Sciatic nerve (tissue), 2 donors: ENCODE measurements around the gene MRPS34. TPM values are rescaled to one million over a fixed set of nuclear protein-coding genes. Genes with fewer than 3 reads are reported as not detected.
A peak's percentile ranks its signal among the peaks of the same experiment; 100 is the strongest.

Source experiments
- ATAC-seq: fragments of 200-7000 bp; cut with Tn5 transposase; one replicate; pipeline ENCODE4 v1.9.1; 2020; ENCODE audit warnings: mild to moderate bottlenecking, moderate library complexity
- DNase-seq: peaks from one replicate; pipeline ENCODE4 v3.0.0-alpha.2; 2020; ENCODE audit warnings: low spot score
- intact Hi-C: fragments of 100-400 bp; cut with DNase I; formaldehyde crosslinking; loops from one replicate; pipeline ENCODE4 v1.14.2; 2022
- total RNA-seq: library from RNA; stranded (reverse); fragmentation: NEBNext Ultra II Directional; extraction: Animal tissue kit (Norgen Biotek cat#: 25700); gene quantifications from one replicate; pipeline ENCODE4 v1.2.1, GENCODE V29; 2021
- donor health status: DM: no; HTN: no; CAD: no.
- donor health status: DM: no; HTN: no; CAD: no.

Gene MRPS34
- total RNA-seq, 1 donor from 2014 or later, result 42.7 TPM

DNA sequence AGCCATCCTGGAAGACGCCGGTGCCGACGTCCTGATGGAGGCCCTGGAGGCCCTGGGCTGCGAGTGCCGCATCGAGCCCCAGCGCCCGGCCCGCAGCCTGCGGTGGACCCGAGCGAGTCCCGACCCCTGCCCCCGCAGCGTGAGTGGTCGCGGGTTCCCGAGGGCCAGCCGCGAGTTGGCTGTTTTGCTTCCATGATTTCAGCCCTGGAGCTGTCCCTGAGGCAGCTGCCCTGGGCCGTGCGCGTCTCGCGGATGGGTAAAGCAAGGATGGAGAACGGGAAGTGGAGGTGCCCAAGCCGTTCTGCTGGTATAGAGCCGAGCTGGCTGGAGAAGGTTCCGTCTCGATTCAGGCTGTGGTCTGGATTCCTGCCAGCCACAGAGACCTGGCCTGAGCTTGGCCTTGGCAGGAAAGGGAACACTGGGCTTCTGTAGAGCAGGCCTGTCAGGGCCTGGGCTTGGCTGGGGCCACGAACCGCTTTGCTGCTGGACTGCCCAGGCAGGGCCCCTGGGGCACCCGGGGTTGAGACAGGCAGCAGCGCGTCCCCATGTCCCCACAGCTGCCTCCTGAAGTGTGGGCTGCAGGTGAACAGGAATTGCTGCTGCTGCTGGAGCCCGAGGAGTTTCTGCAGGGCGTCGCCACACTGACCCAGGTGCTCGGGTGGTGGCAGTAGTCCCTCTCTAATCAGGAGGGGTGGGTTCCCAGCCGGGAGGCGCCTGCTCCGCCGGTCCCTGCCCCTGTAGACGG lies 941 bp upstream of the MRPS34 start:
- ATAC-seq (no peak), DNase-seq (no peak)
- intact Hi-C loops, result no loop called here

DNA sequence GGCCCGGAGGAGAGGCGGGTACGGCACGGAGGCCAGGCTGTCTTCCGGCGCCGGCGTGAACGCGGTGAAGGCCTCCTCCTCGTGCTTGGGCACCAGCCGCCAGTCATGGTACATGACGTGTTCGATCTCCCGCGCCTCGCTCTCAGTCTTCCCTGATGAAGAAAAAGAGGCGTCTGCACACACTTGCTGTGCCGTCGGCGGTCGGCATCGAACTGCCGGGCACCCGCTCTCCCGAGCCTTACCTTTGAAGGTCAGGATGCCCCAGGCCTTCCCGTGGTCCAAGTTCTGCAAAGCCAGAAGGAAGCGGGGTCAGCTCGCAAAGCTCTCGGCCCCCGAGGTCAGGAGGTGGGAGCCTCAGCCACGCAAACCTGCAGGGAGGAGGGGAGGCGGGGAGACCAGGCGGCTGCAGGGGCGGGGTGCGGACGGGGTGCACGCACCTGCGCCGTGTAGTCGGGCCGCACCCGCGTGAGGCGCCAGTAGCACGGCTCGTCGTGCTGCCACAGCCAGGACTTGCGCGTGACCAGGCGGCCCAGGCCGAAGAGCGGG lies 499 bp downstream of the MRPS34 start, which contains the start of gene EME2:
Gene EME2, plus strand, starts transcription at position 449 of the 546 bp plus-strand sequence. CDS start 418 bp downstream, outside the sequence.
- intact Hi-C loops, result no loop called here
- no peak for DNase-seq
- ATAC-seq, result no peak

DNA sequence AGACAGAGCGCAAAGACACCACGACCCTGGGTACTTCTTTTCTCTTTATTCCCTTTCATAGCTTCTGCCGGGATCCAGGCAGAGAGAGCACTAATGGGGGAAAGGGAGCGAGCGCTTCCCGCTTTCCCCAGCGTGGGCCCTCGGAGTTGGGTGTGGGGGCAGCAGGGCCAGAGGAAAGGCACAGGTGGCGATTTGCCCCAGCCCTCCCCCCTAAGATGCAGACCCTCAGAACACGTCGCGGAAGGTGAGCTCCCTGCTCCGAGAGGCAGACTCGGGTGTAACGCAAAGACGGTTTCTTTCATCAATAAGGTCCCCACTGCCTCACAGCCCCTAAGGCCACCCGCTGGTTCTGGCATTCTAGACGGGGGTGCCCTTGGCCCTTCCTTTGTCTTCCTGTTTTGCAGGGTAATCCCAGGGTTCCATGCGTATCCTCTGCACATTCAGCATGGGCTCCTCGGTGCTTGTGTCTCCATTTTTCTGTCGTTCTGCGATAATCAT lies 1.0 kb downstream of the MRPS34 start:
- intact Hi-C loops, result no loop called here
- no peak for DNase-seq
- no peak for ATAC-seq

DNA sequence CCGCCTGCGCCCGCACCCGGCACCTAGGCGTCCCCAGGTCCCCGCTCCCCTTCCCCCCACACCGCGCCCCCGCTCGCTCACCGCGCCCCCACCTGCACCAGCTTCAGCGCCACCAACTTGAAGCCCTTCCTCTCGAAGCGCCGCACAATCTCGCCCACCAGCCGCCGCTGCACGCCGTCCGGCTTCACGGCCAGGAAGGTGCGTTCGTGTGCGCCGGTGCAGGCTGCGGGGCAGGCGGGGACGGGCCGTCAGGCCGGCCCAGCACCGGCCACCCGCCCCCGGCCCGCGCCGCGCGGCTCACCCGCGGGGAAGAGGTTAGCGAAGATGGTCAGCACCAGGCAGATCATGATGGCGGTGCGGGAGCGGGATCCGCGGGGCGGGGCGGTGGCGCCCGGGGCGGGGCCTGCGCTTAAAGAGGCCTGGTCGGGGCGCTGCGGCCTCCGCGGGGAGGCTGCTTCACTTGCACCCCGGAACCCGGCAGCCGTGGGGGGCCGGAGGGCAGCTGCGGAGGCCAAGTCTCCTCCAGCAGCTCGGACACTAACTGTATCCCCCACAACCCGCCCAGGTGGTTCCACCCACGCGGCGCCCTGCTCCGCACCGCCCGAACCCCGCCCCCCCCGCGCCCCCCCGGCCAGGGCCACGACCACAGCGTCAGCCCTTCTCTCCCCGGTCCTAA lies 1.6 kb downstream of the MRPS34 start, which contains the start of gene NME3:
Gene NME3, minus strand, starts transcription at position 356 of the 676 bp plus-strand sequence. Its CDS starts 9 bp downstream, at position 347.
- DNase-seq (peak; percentile 89), ATAC-seq (peak; percentile 45)
- intact Hi-C loops, result no loop called here

DNA sequence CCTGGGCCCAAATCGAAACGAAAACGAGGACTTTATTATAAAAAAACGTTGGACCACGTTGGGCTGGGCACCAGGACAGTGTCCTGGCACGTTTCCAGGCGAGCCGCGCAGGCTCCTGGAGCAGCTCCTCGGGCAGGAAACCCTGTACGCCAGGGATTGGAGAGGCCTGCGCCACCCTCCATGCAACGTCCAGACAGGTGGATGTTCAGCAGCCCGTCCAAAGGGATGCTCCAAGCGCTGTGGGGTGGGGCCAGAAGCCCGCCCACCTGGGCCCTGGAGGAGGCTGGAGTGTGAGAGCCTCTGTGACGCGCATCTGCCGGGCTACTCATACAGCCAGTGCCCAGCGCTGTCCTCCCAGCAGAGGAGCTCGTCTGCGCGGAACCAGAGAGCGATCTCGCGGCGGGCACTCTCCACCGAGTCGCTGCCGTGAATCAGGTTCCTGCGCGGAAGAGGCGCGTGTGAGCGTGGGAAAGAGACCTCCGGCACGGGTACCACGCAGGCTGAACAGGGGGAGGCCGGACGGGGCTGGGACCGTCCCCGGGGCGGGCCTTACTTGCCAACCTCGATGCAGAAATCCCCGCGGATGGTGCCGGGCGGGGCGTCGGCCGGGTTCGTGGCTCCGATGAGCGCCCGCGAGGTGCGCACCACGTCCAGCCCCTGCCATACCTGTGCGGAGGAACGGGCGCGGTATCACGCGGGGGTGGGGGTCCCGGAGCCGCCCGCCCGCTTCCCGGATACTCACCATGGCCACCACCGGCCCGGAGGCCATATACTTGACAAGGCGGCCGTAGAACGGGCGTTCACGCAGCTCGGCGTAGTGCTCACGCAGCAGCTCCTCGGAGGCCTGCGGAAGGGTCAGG lies 2.4 kb downstream of the MRPS34 start:
- intact Hi-C loops, result no loop called here
- ATAC-seq (peak; percentile 55), DNase-seq (peak; percentile 83)

DNA sequence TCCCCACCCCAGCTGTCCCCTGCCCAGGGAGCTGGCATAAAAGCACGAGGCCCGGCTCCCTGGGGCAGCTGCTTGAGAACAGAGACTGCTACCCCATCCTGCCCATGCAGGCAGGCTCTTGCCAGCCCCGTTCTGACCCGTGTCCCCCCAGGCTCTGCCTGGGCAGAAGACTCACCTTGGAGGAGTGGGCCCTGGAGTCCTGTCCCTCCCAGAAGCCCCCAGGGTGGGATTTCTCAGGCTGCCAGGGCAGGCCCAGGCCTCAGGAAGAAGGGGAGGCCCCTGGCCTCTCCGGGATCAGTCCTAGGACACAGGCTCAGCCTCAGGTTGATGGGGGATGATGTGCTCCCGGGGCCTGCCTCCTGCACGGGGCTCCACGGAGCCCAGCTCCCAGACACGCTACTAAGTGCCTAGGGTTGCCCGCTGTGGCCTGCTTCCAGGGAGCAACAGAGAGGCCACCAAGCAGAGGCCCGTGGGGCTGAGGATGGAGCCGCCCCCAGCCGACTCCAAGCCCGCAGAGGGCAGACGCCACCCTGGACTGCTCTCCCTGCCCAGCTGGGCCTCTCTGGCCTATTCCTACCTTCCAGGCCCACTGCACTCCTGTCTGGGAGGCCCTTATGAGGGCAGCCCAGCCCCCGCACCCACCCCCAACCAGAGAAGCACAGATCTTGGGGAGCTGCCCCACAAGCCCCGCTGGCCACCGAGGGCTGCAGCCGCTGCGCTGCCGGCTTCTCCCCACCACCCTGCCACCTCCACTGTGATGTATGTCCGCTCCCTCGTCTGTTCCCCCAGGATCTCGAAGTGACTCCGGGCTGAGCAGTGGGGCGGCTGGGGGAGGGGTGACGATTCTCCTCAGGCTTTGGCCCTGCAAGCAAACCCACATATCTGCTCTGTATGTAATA lies 3.3 kb downstream of the MRPS34 start:
- peak; percentile 1 for ATAC-seq
- intact Hi-C loops, result loop anchor here (5.0 kb wide), 1 partner anchor 967 kb away; the partner anchor contains the start of gene GNG13
- no peak for DNase-seq

DNA sequence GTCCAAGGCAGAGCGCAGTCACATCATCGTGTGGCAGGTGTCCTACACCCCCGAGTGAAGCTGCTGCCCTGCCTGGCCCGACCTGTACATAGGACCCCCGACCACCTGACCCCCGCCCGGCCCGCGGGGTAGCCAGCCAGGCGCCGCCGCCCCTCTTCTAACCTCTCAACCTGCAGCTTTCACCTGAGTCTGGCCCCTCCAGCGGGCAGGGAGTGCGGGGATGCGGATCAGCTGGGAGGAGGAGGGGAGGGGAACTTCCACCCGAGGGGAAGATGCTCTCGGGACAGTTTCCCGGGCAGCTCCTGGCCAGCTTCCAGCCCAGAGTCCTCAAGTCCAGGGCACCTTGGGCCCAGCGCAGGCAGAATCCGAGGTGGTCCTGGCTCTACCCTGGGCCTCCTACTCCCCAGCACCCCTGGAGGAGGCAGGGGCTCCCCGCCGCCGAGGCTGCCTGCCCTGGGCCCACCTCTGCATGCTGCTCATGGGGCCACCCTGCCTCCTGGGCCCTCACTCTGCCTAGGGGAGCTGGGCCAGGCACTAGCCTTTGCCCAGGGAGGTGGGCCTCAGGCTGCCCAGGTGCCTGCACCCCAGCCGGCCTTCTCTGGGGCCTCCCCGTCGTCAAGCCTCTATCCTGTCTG lies 4.0 kb downstream of the MRPS34 start:
- DNase-seq (no peak), ATAC-seq (no peak)
- intact Hi-C loops, result loop anchor here (5.0 kb wide), 1 partner anchor 967 kb away; the partner anchor contains the start of gene GNG13

DNA sequence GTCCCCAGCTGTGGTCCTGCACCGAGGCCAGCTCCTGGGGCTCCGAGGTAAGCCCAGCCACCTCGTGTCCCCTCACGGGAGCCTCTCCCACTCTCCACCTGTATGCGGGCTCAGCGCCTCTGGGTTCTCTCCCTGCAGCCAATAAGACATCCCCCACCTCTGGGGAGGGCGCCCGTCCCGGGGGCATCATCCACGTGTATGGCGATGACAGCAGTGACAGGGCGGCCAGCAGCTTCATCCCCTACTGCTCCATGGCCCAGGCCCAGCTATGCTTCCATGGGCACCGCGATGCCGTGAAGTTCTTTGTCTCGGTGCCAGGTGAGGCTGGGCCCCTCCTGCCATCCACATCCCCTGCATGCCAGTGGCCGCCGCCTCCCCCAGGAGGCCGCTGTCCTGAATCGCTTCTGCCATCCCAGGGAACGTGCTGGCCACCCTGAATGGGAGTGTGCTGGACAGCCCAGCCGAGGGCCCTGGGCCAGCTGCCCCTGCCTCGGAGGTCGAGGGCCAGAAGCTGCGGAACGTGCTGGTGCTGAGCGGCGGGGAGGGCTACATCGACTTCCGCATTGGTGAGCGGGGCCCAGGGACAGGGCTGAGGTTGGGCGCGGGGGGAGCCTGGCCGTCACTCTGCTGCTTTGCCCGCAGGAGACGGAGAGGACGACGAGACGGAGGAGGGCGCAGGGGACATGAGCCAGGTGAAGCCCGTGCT lies 4.7 kb downstream of the MRPS34 start:
- ATAC-seq (no peak), DNase-seq (no peak)
- intact Hi-C loops, result loop anchor here (5.0 kb wide), 1 partner anchor 966 kb away; the partner anchor contains the start of gene GNG13

DNA sequence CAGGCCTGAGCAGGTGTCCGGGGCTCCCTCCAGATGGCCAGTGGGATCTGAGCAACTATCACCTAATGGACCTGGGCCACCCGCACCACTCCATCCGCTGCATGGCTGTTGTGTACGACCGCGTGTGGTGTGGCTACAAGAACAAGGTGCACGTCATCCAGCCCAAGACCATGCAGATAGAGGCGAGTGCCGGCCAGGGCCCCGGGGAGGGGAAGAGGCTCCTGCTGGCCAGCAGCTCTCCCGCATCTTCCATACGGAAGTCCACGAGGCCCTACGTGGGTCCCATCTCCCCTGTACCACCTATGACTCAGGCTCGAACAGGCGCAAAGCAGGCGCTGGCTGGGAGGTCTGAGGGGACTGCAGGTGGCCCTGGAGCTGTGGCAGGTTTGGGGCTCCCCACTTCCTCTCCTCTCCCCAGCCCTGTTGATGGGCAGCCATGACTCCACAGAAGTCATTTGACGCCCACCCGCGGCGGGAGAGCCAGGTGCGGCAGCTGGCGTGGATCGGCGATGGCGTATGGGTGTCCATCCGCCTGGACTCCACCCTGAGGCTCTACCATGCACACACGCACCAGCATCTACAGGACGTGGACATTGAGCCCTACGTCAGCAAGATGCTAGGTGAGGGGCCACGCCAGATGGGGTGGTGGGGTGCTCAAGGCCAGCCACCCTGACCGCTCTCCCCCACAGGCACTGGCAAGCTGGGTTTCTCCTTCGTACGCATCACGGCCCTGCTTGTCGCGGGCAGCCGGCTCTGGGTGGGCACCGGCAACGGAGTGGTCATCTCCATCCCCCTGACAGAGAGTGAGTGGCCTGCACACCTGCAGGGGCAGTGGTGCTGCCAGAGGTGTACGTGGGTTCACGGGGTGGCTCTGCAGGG lies 5.6 kb downstream of the MRPS34 start:
- intact Hi-C loops, result loop anchor here (5.0 kb wide), 1 partner anchor 965 kb away; the partner anchor contains the start of gene GNG13
- ATAC-seq (no peak), DNase-seq (no peak)

DNA sequence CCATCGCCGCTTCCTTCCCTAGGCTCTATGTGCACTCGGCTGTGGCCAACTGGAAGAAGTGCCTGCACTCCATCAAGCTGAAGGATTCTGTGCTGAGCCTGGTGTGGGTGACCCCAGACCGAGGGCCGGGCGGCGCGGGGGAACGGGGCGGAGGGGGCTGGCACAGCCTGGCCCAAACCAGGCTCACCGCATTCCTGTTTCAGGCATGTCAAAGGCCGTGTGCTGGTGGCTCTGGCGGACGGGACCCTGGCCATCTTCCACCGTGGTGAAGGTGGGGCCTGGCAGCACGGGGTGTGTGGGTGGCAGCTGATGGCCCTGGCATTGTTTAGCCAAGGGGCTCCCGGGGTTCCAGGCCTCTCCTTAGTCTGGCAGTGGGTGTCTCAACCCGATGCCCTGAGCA lies 6.2 kb downstream of the MRPS34 start:
- no peak for ATAC-seq
- intact Hi-C loops, result loop anchor here (5.0 kb wide), 1 partner anchor 964 kb away; the partner anchor contains the start of gene GNG13
- no peak for DNase-seq

DNA sequence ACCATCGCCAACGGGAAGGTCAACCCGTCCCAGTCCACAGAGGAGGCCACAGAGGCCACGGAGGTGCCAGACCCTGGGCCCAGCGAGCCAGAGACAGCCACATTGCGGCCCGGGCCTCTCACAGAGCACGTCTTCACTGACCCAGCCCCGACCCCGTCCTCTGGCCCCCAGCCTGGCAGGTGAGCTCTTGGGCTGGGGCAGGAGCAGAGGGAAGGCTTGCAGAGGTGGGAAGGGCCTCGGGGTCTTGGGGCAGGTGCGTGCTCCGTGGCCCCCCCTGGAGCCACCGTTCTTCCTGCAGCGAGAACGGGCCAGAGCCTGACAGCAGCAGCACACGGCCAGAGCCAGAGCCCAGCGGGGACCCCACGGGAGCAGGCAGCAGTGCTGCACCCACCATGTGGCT lies 6.7 kb downstream of the MRPS34 start:
- DNase-seq, result no peak
- intact Hi-C loops, result loop anchor here (5.0 kb wide), 1 partner anchor 964 kb away; the partner anchor contains the start of gene GNG13
- ATAC-seq, result no peak

DNA sequence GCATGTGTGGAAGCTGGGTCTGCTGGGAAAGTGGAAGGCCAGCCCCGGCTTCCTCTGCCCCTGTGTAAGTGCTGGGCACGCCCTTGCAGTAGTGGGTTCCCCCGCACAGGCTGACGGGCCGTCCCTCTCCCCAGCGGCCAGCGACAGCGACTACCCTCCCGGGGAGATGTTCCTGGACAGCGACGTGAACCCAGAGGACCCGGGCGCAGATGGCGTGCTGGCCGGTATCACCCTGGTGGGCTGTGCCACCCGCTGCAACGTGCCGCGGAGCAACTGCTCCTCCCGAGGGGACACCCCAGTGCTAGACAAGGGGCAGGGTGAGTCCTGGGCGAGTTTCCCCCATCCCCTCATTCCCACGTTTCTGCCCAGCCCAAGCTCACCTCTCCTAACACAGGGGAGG lies 7.1 kb downstream of the MRPS34 start:
- no peak for DNase-seq
- no peak for ATAC-seq
- intact Hi-C loops, result loop anchor here (5.0 kb wide), 1 partner anchor 964 kb away; the partner anchor contains the start of gene GNG13

DNA sequence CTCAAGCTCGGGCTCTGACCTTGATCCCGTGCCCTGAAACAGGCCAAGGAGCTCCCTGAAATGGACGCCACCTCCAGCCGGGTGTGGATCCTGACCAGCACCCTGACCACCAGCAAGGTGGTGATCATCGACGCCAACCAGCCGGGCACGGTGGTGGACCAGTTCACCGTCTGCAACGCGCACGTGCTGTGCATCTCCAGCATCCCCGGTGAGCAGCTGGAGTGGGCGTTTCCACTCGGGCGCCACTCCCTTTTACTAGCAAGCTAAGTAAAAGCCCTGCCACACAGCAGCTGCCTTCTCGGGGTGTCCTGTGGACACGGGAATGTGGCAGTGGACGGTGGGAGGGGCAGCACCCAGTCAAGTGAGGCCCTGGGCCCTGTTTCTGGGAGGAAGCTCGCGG lies 8.0 kb downstream of the MRPS34 start:
- intact Hi-C loops, result loop anchor here (5.0 kb wide), 1 partner anchor 963 kb away; the partner anchor contains the start of gene GNG13
- no peak for DNase-seq

DNA sequence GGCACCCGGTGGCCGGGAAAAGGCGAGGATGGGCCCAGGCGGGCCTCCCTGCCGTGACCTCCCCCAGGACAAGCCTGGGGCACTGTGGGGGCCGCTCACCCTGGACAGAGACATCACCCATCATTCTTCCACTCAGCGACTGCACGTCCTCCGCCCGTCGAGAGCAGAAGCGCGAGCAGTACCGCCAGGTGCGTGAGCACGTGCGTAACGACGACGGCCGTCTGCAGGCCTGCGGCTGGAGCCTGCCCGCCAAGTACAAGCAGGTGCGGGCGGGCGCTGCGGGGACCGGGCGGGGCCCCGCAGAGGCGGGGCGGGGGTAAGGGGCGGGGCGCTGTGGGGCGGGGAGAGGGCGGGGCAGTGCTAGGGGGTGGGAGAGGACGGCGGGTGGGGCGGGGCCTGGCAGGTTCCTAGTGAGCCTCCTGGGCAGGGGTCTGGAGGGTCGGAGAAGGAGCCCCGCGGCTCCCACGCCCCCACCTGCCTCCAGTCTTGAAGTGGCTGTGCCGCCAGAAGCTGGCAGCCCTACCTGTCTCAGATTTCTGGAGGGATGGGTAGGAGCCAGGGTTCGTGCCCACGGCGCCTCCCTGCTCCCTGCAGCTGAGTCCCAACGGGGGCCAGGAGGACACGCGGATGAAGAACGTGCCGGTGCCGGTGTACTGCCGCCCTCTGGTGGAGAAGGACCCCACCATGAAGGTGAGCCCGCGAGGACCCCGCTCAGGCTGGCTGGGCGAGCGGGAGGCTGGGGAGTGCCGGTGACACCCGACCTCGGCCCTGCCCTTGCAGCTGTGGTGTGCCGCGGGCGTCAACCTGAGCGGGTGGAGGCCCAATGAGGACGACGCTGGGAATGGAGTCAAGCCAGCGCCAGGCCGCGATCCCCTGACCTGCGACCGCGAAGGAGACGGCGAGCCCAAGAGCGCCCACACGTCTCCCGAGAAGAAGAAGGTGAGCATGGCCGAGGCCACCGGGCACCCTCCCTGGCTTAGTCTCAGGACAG lies 9.1 kb downstream of the MRPS34 start:
- peak; percentile 6 for ATAC-seq
- DNase-seq, result no peak
- intact Hi-C loops, result no loop called here

More for the DNA sequence above, 8.0 kb downstream of the MRPS34 start:
- no peak for ATAC-seq
